Measurements from ENCODE around the gene BRI3BP.
"Not testable (repeated sequence)": the region's sequence is repeated elsewhere in the genome, so short reads cannot be mapped to it uniquely, and the experiment has no call there.

Gene BRI3BP

DNA sequence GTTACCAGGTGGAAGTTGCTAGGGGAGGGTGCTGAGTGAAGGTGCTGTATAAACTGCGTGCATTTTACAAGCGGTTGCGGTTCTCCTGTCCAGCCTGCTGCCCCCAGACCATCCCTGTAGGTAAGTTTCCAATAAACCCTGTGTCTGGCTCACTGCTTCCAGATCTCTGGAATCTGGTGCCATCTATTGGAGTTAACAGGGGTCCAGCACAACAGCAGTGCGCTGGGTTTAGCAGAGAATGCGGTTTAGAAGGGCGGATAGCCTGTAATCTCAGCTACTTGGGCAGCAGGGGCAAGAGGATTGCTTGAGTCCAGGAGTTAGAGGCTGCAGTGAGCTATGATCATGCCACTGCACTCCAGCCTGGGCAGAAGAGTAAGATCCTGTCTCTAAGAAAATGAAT lies 76.7 kb downstream of the BRI3BP start:
- DNase-seq: no peak

DNA sequence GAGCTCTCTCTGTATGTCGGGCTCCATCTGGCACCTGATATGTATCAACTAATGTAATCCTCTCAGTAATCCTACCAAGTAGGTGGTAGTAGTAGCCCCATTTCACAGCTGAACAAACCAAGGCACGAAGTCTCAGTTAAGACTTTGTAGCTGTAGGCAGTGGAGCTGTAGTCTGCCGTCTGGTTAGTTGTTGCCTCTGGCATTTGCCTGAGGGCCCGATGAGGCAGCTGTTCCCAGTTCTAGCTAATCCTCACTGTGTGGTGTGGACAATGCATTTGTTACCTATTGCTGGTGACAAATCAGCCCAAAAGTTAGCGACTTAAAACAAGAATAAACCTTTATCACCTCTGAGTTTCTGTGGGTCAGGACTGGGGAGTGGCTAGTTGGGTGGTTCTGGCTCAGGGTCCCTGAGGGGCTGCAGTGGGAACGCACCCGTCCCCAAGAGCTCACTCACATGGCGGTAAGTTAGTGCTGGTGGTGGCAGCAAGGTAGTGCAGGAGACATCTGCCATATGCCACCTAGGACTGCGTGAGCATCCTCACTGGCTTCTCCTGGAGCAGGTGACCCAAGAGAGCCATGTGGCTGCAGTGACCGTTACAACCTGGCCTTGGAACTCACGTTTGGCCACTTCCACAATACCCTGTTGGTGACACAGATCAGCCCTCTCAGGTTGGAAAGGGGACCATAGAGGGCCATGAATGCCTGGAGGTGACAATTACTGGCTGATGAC lies 77.4 kb downstream of the BRI3BP start:
- no peak for DNase-seq

DNA sequence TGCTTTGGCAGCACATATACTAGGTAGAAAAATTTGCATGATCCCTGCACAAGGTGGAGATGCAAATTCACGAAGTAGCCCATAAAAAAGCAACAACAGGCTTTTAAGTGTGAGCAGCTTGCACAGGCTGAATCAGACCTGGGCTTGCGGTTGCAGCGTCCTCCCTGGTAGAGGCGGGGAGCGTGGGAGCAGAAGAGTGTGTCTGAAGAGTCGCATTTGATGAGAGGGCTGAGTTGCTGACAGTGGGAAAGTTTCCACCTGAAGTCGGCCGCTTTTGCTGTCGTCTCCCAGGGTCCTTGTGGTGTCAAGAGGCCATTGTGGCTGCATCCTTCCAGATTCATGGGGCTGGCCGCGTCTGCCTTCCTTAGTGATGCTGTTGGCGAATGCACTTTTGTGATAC lies 78.0 kb downstream of the BRI3BP start:
- DNase-seq: no peak

DNA sequence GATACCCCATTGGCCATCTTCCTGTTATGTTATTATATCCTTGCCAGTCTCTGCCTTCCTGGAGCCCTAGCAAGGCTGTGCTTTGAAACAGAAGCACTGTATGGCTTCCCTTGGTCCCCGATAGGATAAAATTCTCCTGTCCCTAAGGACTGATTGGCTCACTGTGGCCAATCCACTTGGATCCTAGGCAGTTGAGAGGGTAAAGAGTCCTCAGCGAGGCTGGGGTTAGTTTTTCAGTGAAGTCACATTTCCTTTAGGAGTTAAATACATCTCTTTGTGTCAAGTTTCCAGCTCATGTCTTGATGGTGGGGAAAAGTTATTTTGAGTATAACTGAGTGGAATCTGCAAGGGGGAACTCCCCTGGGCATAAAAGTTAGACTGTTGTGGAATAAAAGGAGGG lies 79.1 kb downstream of the BRI3BP start:
- no peak for DNase-seq

DNA sequence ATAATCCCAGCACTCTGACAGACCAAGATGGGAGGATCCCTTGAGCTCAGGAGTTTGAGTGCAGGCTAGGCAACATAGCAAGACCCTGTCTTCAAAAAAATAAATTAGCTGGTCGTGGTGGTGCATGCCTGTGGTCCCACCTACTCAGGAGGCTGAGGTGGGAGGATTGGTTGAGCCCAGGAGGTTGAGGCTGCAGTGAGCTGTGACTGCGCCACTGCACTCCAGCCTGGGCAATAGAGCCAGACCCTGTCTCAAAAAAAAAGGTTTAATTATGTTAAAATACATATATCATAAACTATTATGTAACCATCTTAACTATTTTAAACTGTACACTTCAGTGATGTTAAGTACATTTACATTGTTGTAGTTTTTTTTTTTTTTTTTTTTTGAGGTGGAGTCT lies 80.8 kb downstream of the BRI3BP start:
- not testable (repeated sequence) for DNase-seq

DNA sequence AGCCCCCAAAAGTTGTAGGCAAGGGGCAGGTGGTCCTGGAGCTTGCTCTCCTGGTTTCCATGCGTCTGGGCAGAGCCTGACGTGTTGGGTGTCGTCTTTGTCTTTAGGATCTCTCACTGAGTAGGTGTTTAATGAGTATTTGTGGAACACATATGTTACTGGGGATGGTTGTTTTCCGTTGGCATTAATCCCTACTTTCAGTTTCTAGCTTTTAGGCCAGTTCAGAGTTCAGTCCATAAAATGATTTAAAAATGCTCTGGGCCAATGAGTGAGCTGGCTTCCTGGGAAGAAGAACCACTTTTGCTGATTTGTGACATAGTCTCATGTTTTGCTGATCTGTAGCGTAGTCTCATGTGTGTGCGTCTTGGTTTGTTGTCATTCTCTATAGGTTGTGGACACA lies 82.7 kb downstream of the BRI3BP start:
- no peak for DNase-seq

DNA sequence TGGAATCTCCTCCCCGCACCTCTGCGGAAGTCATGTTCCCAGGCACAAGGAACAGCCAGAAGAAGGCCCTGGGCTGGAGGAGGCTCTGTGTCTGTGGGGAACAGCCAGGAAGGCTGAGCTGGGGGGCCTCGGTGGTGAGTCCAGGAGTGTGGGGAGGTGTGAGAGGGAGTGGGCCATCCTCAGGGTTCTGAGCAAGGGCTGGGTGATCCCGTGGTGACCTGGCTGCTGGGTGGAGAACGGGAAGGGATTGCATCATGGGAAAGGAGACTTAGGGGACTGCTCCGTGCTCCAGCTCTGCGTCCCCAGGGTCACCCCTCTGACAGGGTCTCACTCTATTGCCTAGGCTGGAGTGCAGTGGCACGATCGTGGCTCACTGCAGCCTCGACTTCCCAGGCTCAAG lies 85.6 kb downstream of the BRI3BP start:
- no peak for DNase-seq

DNA sequence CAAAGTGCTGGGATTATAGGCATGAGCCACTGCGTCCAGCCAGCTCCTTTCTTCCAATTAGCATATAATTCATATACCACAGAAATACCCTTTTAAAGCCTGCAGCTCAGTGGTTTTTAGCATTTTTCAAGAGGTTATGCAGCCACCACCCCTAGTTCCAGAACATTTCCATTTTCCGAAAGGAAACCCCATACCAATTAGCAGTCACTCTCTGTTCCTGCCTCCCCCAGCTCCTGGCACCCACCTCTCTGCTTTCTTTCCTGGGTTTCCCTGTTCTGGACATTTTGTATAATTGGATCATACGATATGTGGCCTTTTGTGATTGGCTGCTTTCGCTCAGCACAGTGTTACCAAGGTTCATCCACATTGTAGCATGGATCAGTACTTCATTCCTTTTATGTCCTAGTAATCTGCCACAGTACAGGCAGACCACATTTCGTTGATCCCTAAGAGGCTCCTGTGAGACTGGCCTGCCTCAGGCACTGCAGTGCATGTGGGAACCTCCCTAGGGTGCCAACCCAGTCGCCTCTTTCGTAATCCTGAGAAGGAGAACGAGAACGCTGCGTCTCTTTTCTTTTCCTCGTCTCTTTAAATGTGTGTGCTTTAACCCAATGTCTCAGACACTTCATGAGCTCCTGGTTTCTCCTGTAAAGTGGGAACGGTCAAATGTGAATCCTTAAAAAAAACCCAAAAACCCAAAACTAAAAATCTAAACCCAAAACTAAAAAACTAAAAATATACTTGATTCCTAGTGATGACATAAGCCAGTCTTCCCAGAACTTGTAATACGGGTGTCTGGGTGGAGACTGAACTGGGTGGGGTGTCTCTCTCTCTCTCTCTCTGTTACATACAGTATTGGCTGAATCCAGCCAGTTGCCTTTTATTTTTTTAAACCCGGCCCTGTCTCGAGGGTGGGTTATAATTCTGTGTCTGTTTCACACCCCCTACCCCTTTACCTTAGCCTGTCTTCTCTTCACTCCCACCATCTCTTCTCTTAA lies 86.5 kb downstream of the BRI3BP start:
- DNase-seq: no peak
